Cortex of kidney (tissue), 1 donor: ENCODE data around the gene MRPL44.

Source experiments
- DNase-seq: peaks from one replicate; lab custom pipeline; 2025; lab: John Stamatoyannopoulos, UW

MRPL44 gene

GRCh38 chr2:224009605-224010315 is 52.5 kb downstream of the MRPL44 start:
- no peak for DNase-seq

GRCh38 chr2:224011837-224012236 is 54.6 kb downstream of the MRPL44 start:
- DNase-seq = no peak

- no peak for DNase-seq
Observed at GRCh38 chr2:224014336-224014735, 57.1 kb downstream of the MRPL44 start.

- DNase-seq = no peak
Observed at GRCh38 chr2:224016963-224017362, 59.7 kb downstream of the MRPL44 start.
